ENCODE data around the gene CAPN8.

The CAPN8 gene

DNA sequence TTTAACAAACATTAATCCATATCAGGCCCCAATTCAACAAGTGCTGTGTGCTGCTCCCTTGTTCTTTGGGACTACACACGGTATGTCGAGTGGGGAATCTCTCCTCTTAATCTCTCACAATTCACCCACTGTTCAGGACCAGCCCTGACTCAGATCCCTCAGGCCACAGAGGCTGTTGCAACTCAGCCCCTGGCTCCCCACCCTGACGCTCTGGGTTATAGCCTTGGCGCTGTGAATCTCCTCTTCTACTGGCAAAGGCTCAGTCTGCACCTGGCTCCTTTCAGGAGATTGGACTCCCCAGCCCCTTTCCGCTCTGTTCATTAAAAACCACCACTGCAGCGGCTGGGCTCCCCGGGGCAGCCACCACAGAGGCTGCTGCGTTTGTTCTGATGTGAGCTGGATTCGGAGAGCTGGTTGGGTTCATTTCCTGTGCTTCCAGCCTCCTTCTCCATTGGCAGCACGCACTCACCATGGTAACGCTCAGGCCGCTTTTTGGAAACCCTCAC is 13.0 kb downstream of the CAPN8 start:
- no peak for DNase-seq

DNA sequence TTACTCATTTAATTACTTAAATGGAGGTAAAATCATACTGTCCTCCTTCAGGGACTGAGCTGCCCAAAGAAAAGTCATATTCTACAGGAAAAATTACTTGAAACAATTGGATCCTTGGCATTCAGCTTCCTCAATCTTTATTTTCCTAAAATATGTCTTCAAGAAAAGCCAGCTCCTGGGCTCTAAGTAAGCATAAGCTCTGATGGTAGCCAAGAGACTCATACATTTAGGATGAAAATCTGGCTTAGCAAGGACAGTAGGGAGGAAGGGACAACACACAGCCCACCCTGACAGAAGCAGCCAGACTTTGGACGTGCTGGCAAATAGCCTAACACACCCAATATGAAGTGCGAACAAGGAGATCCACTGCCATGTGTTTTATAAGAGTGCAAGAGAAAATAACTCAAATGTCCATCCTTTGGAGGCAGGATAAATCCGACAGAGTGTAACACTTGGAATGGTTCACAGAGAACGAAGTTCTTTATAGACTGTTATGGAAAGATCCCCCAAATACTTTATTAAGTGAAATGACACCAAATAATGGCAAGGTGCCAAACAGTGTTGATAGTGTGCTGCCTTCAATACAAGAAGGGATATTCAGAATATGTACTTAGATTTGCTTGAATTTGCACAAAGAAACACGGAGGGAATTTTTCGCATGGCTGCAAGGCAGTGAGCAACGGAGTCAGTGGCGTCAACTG is 14.1 kb downstream of the CAPN8 start:
- DNase-seq, result no peak

DNA sequence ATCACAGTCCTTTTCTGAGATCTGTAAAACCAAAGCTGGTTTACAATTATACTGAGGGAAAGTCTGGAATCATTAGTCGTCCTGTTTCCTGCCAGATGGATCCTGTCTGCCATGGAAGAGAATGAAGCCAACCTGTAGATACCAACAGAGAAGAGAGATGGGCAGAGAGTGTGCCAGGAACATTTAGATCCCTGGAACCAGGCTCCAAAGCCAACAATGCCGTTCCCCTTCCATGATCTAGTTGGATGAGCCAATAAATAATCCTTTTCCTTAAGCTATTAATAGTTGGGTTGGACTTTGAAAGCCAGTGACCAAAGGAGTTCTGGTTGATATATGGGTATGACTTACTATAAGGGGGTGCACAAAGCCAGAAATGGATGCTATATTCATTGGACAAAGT is 15.0 kb downstream of the CAPN8 start:
- no peak for DNase-seq

DNA sequence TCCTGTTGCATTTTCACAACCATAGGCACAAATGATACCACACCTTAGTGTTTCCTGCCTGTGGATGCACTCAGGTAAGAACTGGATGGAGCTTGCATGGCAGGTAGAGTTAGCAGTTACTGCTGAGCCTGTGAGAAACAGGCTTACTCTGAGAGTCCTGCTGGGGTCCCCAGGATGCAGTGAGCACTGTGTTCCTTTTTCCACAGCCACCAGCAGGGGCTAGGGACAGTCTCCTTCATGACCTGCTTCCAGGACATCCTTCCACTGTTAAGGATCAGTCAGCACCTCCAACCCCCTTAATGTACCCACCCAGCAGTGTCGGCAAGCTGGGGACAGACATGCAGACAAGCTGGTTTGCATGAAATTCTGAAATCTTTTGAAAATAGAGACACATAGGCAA is 16.3 kb downstream of the CAPN8 start:
- no peak for DNase-seq

DNA sequence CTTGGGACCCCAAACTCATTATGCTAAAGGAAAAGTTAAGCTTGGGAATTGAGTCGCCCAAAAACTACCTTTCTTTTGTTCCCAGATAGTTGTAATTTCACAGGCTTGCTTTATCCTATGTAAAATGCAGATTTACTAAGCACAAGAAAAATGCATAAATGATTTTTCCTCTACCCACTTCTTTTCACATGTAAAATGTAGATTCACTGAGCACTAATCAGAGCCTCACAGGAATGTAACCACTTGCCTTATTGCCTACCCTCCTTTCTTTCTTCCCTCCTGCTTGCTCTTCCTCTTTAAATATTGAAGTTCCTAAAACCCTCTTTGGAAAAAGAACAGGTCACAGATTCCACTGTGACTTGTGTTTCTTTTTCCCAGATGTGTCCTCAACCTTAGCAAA is 18.3 kb downstream of the CAPN8 start:
- DNase-seq, result no peak

DNA sequence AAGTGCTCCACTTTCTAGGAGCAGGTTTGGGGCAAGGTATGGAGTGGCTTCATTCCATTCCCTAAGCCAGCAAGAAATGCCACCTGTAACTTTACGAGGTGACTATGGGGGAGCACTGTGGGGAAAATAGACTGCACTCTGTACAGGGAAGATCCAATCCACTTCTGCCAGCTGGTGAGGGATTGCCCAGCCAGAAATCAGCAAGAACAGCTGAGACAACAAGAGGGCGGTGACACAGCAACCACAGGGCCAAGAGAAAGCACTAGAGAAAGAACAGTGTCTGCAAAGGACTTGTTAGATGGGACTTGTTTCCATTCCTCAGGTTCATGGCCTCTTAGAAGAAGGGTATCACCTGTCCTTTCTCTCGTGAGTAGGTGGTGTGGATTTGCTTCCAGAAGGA is 19.6 kb downstream of the CAPN8 start:
- no peak for DNase-seq

DNA sequence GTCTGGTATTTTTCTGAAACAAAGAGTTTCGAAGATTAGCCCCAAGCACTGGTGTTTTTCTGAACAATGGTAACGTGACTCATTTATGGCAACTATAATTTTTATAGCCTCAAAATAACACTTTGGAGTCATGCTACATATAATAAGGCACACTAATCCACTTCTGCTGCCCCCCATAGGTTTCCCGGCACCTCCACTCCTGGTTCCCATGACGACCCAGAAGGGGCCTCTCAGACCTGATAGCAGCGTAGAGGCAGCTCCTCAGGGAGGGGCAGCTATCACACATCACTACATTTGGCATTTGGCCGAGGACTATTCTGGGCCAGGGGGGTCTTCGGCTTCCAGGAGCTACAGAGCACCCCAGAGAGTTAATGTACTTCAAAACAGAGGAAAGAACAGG is 23.3 kb downstream of the CAPN8 start:
- DNase-seq, result no peak

DNA sequence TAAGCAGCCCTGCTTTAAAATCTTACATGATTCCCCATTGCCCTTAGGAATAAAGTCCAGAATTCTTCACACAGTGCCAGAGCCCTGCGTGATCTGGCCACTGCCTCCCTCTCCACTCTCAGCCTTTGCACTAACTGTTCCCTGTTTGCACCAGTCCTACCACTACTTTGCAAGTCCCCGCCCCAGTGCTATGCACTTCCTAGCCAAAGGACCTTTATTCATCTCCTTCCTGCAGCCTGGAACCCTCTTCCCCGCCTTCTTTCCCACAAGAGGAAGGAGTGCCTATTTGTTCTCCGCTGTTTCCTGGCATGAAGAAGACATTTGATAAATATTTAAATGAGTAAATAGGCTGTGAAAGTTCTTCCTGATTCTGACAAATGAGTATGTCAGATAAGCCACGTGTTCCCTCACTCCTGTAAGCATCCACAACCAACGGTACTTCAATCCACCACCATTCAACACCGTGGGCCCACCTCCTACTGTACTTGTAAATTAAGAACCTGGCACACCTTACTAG is 23.9 kb downstream of the CAPN8 start:
- DNase-seq, result no peak

DNA sequence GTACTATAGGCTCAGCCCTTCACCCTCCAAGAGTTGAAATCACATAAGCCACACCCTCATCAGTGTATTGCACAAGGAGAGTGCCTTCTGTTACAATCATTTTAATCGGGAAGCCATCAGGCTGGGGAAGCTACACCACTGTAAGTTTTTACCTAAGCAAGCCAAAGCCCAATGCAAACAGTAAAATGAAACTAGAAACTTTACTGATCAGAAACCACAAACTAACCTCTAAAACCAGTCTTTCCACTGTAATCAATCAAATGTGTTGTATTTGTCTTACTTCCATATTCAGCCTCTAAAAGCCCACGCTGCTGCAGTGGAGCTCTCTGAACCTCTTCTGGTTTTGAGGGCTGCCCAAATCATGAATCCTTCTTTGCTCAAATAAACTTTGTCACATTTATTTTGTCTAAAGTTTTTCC is 26.2 kb downstream of the CAPN8 start:
- peak; percentile 36 for DNase-seq

DNA sequence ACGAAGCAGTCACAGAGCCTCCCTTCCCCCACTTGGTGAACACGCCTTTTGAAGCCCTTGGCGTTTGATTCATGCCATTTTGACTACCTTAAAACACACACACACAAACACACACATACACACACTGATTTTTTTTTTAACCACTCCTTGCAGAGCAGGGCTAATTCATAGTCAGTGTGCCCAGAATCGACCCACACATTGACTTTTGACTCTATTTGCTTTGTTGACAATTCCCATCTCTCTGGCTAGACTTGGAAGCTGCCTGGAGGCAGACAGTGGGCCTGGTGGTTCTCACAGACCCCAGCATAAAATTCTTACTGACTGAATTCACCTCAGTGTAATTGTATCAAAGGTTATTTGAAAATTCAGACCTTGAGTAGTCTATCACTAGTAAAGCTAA is 30.3 kb downstream of the CAPN8 start:
- DNase-seq, result no peak

DNA sequence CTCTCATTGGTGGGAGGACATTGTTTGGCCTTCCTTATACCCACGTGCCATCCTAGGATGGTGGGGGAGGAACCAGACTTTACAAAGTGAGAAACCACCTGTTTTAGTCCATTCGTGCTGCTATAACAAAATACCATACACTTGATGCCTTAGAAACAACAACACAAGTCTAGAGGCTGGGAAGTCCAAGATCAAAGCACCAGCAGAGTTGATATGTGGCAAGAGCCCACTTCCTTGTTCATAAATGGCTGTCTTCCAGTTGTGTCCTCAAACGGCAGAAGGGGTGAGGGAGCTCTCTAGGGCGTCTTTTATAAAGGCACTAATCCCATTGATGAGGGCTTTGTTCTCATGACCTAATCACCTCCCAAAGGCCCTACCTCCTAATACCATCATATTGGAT is 31.1 kb downstream of the CAPN8 start:
- DNase-seq, result no peak

DNA sequence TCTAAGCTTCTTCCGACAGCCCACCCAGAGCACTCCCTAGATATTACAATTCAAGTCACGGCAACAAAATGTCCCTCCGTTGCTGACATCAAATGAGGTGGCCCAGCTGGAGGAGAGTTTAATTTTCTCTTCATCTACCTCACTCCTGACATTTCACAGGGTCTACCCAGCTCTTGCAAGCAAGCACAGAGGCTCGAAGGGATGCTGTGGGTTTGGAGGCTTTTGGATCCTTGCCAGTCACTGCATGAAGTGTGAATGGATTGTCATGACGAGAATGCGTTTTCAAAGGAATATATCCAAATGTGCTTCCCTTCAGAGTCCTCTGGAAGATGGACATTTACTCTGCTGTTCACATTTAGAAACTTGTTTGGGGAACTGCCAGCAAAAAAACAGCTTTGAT is 33.5 kb downstream of the CAPN8 start:
- DNase-seq, result no peak

DNA sequence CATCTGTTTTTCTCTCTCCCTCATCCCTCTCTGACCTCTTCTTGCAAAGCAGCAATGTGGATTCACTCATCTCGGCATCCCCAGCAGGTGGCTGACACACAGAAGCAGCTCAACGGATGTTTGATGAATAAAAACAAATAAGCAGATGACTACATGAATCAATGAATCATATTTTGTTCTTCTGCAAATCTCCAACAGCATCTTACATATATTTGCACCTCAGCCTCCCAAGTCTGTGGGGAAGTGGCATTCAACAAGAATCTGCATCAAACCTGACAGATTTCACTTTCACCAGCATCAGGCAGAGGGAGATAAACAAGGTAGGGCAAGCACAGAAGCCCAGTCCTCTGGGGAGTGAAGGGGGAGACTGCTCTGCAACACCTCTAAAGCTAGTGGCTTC is 34.0 kb downstream of the CAPN8 start:
- DNase-seq, result peak; percentile 17

DNA sequence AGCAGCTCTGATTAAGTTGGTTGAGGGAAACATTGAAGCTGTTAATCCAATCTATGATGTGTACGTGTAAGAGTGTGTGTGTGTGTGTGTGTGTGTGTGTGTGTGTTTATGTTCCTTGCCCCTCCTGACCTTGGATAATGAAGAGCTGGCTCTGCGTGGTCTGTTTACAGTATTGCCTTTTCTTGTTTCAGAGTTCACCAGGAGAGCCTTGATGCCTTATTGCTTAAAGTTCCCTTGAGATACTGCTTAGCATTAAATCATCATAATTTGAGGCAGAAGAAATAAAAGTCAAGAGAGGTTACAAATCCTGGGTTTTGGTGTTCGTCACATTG is 36.4 kb downstream of the CAPN8 start:
- DNase-seq, result no peak

DNA sequence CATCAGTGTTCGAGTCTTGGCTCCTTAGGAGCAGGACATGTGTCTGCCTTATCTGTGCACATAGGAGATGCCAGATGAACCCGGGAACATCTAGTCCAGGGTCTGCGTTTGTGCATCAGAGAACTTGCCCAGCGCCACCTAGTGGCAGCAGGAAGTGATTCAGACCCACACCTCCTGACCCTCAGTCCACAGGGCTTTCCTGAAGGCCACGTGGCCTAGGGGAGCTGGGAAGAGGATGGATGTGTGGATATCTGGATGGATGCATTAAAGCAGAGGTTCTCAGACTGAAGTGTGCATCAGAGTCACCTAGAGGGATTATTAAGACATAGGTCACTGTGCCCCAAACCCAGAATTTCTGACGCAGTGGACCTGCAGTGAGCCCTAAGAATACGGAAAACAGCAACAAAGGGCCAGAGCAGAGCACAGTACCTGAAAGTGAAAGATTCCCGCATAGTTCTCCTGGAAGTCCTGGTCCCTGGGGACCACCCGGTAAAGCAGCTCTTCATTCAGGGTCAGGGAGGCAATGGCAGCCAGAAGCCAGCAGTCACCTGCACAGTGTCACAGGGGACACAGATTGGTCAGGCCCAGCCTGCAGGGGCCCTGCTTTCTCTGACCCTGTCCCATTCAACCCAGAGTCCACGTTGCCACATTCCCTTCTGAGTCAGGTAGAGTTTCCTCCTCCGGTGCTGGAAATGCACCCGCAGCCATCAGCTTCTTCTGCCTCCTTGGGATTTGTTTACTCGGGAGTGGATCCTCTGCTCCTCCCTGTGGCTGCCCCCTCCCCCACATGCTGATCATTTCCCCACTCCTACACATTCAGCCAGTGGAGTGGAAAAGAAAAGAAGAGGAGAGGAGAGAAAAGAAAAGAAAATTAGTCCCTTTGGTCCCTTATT is 37.0 kb downstream of the CAPN8 start:
- no peak for DNase-seq

DNA sequence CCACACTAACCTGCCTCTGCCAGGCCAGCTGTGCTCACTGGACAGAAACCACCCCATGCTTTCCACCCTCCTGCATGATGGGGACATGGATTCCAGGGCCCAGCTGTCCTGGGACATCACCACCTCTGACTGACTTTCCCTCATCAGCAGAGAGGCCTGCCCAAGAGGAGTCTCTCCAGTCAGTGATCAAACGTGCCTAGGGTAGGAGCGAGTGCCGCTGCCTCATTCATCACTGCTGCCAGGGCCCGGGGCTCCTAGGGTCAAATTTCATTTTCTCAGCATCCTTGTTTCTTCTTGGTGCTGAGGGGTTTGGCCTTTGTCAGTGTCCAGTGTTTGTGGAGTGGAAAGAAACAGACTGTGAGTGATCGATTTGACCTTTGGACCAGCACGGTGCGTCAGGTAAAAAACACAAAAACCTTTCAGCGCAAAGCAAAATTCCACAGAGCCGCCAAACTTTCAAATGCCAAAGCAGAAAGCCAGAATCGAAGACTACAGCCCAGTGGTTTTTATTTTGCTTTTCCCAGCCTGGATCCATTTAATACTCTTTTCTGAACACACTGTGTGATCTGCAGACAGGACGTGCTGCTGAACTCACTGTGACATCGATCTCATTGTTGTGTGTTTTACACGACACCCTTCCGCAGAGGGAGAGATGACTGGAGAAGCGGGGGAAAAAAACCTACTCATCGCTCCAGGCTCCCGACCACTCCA is 43.2 kb downstream of the CAPN8 start:
- no peak for DNase-seq

DNA sequence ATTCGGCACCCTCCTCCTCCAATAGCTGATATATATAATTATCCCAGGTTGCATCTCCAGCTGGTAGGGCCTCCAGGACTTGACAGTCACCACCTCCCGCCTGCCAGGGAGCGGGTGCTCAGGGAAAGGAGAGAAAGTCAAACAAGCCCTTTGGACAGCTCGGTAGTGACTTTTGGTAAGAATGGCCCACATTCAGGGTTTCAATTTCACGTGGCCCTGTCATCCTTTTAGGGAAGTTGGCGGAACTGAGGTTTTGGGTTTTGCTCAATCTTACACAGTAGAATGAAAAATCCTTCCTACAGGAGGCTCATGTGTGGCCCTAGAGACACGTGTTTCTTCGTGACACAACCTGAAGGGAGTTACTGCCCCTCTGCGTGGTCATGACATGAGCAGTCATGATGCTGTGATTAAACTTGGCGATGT is 44.2 kb downstream of the CAPN8 start:
- DNase-seq, result no peak

DNA sequence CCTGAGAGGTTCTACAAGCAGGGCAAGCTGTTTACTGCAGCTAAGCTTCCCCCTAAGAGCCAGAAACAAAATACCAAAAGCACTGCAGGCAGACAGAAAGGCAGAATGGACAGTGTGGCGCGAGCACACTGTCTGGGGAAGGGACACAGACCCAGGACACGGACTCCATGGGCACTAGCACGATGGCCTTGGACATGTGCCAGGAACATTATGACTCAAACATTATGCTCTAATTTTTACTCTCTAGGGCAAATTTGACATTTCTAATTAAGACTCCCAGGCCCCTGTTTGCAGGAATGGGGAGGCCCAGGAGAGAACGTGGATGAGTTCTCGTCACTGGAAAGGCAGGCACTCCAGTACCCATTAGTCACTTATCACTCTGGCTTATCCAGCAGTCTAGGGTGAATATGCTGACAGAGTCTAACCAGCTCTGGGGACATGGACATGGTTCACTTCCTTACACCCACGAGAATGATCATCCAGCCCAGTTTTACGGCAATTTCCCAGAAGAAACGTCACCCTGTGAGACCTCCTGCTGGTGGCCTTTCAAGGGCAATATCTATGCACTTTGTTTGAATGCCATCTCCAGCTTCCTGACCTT is 45.1 kb downstream of the CAPN8 start:
- no peak for DNase-seq

DNA sequence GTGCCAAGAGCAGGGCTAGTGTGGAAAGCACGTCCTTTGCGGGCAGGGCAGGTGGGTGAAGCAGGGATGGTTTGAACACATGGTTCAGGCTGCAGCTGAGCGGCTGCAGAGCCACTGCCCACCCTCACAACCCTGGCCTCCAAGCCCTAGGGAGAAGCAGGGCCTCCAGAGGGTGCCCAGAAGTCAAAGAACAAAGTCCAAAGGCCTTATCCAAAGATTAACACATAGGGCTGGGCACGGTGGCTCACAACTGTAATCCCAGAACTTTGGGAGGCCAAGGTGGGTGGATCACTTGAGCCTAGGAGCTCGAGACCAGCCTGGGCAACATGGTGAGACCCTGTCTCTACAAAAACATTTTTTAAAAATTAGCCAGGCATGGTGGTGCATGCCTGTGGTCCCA is 46.8 kb downstream of the CAPN8 start:
- no peak for DNase-seq

DNA sequence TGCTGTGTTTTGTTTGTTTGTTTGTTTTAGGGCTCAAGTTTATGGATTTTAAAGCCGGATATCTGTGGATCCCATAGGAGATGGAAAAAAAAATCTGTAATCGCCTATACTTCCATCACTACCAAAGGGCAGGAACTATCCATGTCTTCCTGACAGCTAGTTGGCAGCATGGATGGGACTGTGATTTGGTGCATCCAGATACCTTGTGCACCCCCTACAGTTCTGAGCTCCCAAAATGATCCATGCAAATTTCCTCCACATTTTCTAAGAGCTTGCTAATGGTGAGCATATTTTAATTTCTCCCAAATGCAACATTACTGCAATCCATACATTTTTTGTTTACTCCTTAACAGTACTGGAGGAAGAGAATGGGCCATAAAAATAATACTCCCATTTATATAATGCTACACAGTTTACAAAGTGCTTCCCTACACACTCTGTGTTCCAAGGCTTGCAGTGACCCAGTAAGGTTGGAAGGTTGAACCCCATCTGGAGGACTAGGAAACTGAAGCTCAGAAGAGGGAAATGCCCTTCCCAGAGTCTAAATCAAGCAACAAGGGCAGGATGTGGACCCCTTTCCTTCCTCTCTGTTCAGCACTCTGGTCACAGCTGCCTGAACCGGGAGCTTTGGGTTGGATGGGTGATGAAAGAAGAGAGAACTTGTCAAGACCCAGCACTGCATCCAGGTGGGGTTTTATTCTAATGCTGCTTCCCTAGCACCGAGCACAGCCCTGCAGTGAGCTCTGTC is 48.0 kb downstream of the CAPN8 start:
- DNase-seq, result no peak

DNA sequence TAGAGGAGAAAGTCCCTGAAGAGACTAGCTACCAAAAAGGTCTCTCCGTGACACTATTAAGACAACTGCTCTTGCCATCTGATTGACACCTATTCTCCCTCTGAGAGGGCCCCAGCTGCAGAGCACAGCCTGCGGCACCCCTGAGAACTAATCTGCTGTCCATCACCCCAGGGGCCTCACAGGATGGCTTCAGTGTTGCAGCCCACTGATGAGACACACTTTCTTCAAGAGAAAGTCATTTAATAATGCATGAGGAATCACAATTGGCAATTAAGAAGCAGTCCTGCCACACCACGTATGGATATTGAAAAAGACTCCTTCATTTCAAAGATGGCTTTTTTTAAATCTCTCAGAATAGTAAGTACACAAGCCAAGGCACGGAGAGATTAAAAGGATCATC is 48.9 kb downstream of the CAPN8 start:
- DNase-seq, result no peak

DNA sequence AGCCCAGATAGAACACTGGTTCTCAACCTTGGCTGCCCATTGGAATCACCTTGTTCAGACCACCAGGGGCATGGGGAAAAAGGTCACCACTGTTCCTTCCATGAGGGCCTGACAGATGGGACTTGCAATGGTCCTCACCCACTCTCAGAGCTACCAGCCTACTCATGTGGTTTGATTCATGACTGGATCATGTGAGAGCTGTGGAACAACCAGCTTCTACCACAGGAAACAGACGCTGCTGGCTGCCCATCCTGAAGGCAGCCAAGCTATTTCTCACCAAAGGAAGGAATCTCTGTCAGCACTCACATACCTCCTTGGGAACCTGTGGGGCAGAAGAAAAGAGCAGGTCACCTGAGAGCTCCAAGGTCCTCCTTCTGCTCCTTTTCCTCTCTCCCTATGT is 53.6 kb downstream of the CAPN8 start:
- no peak for DNase-seq
